Measurements from ENCODE around the gene CACNA1C.

Gene CACNA1C

GRCh38 chr12:2570562-2570961 lies 517.8 kb downstream of the CACNA1C start:
- in situ Hi-C loops (cut with HindIII; ENCODE audit: low sequenced_read_pairs) = no loop called here
- TF ChIP-seq CTCF (IDR thresholded peaks at IDR 0.05; ENCODE audit: low read depth, low read length, missing control alignments) = no peak
- DNase-seq (ENCODE audit: low read depth) = no peak
- no peak overlapping the region for H3K4me3 ChIP-seq (ENCODE audit: low read depth, low read length)

- no peak for TF ChIP-seq CTCF (IDR thresholded peaks at IDR 0.05; ENCODE audit: low read depth, low read length, missing control alignments)
- no peak for DNase-seq (ENCODE audit: low read depth)
- in situ Hi-C loops (cut with HindIII; ENCODE audit: low sequenced_read_pairs) = no loop called here
- no peak overlapping the region for H3K4me3 ChIP-seq (ENCODE audit: low read depth, low read length)
Measured at GRCh38 chr12:2574355-2574935, 521.7 kb downstream of the CACNA1C start.

GRCh38 chr12:2575245-2575644 lies 522.5 kb downstream of the CACNA1C start:
- H3K4me3 ChIP-seq (ENCODE audit: low read depth, low read length) = no peak overlapping the region
- no peak for TF ChIP-seq CTCF (IDR thresholded peaks at IDR 0.05; ENCODE audit: low read depth, low read length, missing control alignments)
- no peak for DNase-seq (ENCODE audit: low read depth)
- in situ Hi-C loops (cut with HindIII; ENCODE audit: low sequenced_read_pairs) = no loop called here

GRCh38 chr12:2578211-2578610 lies 525.4 kb downstream of the CACNA1C start:
- in situ Hi-C loops (cut with HindIII; ENCODE audit: low sequenced_read_pairs) = no loop called here
- no peak for TF ChIP-seq CTCF (IDR thresholded peaks at IDR 0.05; ENCODE audit: low read depth, low read length, missing control alignments)
- no peak overlapping the region for H3K4me3 ChIP-seq (ENCODE audit: low read depth, low read length)
- no peak for DNase-seq (ENCODE audit: low read depth)

GRCh38 chr12:2578772-2579171 lies 526.0 kb downstream of the CACNA1C start:
- H3K4me3 ChIP-seq (ENCODE audit: low read depth, low read length) = no peak overlapping the region
- in situ Hi-C loops (cut with HindIII; ENCODE audit: low sequenced_read_pairs) = no loop called here
- TF ChIP-seq CTCF (IDR thresholded peaks at IDR 0.05; ENCODE audit: low read depth, low read length, missing control alignments) = no peak
- DNase-seq (ENCODE audit: low read depth) = no peak

- in situ Hi-C loops (cut with HindIII; ENCODE audit: low sequenced_read_pairs) = no loop called here
- no peak for TF ChIP-seq CTCF (IDR thresholded peaks at IDR 0.05; ENCODE audit: low read depth, low read length, missing control alignments)
- no peak for DNase-seq (ENCODE audit: low read depth)
Measured at GRCh38 chr12:2580821-2581220, 528.0 kb downstream of the CACNA1C start.

More at GRCh38 chr12:2580821-2581220, 528.0 kb downstream of the CACNA1C start:
- no peak overlapping the region for H3K4me3 ChIP-seq (ENCODE audit: low read depth, low read length)
